Activated naive CD4-positive, alpha-beta T cell treated with anti-CD3 and anti-CD28 coated beads, Interleukin-2, amount 10 ng/mL, durations not matched to agents 7 days and 5 days (primary cell): ENCODE data around the gene DEAF1.

Experiments
- CTCF ChIA-PET: fragments of 350-600 bp; sonication (Branson Sonifier 250); formaldehyde crosslinking; loops from one replicate; lab custom pipeline; 2021; ENCODE audit warnings: antibody characterized with exemption; lab: Charles Lee
- DNase-seq: peaks from one replicate; pipeline ENCODE4 v3.0.0-alpha.2; 2020
- H3K27ac Mint-ChIP-seq: one replicate; pipeline ENCODE4 v1.8.0; 2021; ENCODE audit warnings: mild to moderate bottlenecking, moderate library complexity, mixed read lengths
- H3K27me3 Mint-ChIP-seq: one replicate; pipeline ENCODE4 v1.8.0; 2021; ENCODE audit warnings: mild to moderate bottlenecking, mixed read lengths
- H3K36me3 Mint-ChIP-seq: one replicate; pipeline ENCODE4 v1.8.0; 2021; ENCODE audit warnings: mixed read lengths
- H3K4me1 Mint-ChIP-seq: one replicate; pipeline ENCODE4 v1.8.0; 2021; ENCODE audit warnings: mixed read lengths
- H3K4me3 Mint-ChIP-seq: one replicate; pipeline ENCODE4 v1.8.0; 2021; ENCODE audit warnings: mild to moderate bottlenecking, moderate library complexity, mixed read lengths
- H3K9me3 Mint-ChIP-seq: one replicate; pipeline ENCODE4 v1.8.0; 2021; ENCODE audit warnings: mixed read lengths

Gene DEAF1

DNA sequence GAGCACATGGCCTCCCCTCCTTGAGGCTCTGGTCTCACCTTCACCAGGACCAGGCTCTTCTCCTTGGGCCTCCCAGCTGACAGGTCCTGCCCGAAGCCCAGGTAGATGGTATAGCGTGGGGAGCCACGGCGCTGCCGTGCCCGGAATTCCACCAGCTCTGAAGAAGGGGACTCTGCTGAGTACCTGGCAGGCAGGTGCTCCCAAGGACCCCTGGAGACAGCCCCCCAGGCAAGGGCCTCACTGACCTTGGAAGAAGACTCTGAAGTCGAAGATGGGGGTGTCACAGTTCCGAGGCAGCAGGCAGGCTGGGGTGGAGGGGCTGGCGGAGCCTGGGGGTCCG is 82.1 kb downstream of the DEAF1 start:
- H3K27me3 Mint-ChIP-seq, result peaks cover 11% of the 10 kb centered on the region
- CTCF ChIA-PET, result interaction anchor here (0.8 to 1.5 kb wide), 2 partner anchors 37 to 58 kb away, joined by 3 to 11 read pairs; partner anchors contain the start of gene PHRF1
- H3K4me1 Mint-ChIP-seq, result peaks cover 24% of the 10 kb centered on the region
- H3K4me3 Mint-ChIP-seq, result no peak overlapping the region
- H3K27ac Mint-ChIP-seq, result peak overlapping the region; percentile 88
- H3K9me3 Mint-ChIP-seq, result no peaks in the 10 kb centered on the region
- no peak for DNase-seq
- peaks cover 19% of the 10 kb centered on the region for H3K36me3 Mint-ChIP-seq

DNA sequence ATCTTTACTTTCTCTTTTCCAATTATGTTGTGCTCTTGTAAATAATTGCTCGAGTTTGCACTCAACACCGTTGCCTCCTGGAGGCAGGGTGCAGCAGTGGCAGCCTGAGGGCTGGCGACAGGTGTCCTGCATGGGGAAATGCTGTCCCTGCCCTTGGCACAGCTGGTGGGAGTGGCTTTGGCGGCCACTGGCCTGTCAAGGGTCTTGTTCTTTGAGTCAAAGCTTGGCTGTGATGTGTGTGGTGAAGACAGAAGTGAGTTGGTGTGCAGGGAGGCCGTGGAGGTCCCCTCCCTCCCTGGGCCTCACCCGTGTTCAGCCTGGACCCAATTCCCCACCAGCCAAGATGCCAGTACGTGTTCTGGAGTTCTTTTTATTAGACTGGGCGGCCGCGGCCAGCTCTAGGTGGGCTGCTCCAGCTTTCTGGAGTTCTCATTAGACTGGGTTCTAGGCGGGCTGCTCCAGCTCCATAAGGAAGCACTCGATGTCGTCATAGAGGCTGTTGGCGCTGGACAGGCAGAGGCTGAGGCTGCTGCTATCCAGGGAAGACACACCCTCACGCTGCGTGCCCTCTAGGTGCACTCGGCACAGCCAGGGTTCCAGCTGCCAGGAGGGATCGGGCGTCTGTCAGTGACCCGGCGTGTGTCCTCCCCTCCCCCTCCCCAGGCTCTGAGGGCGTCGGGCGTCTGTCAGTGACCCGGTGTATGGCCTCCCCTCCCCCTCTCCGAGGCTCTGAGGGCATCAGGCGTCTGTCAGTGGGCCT is 82.6 kb downstream of the DEAF1 start:
- Mint-ChIP-seq H3K9me3 (no peaks in the 10 kb centered on the region), H3K27ac (peak overlapping the region; percentile 88), H3K36me3 (peaks cover 23% of the 10 kb centered on the region), H3K27me3 (peaks cover 11% of the 10 kb centered on the region), H3K4me3 (no peak overlapping the region), H3K4me1 (peaks cover 24% of the 10 kb centered on the region)
- DNase-seq, result peak; percentile 57
- CTCF ChIA-PET, result interaction anchor here (1.5 kb wide), 1 partner anchor 57 kb away, joined by 11 read pairs; no protein-coding TSS in a partner anchor

GRCh38 chr11:611001-611996 is 83.7 kb downstream of the DEAF1 start:
- Mint-ChIP-seq H3K4me1 (peaks cover 21% of the 10 kb centered on the region), H3K27ac (peak overlapping the region; percentile 88), H3K9me3 (no peaks in the 10 kb centered on the region), H3K4me3 (no peak overlapping the region), H3K36me3 (peaks cover 31% of the 10 kb centered on the region), H3K27me3 (peaks cover 7% of the 10 kb centered on the region)
- CTCF ChIA-PET, result interaction anchor here (1.5 kb wide), 1 partner anchor 56 kb away, joined by 11 read pairs; no protein-coding TSS in a partner anchor
- DNase-seq, result no peak

- peaks cover 16% of the 10 kb centered on the region for H3K4me1 Mint-ChIP-seq
- CTCF ChIA-PET, result interaction anchor here (0.9 kb wide), 1 partner anchor 25 kb away, joined by 3 read pairs; no protein-coding TSS in a partner anchor
- H3K4me3 Mint-ChIP-seq, result no peak overlapping the region
- no peaks in the 10 kb centered on the region for H3K9me3 Mint-ChIP-seq
- no peak overlapping the region for H3K27ac Mint-ChIP-seq
- H3K36me3 Mint-ChIP-seq, result peaks cover 31% of the 10 kb centered on the region
- H3K27me3 Mint-ChIP-seq, result peaks cover 4% of the 10 kb centered on the region
- DNase-seq, result no peak
Observed at GRCh38 chr11:610146-610801, 84.7 kb downstream of the DEAF1 start.

DNA sequence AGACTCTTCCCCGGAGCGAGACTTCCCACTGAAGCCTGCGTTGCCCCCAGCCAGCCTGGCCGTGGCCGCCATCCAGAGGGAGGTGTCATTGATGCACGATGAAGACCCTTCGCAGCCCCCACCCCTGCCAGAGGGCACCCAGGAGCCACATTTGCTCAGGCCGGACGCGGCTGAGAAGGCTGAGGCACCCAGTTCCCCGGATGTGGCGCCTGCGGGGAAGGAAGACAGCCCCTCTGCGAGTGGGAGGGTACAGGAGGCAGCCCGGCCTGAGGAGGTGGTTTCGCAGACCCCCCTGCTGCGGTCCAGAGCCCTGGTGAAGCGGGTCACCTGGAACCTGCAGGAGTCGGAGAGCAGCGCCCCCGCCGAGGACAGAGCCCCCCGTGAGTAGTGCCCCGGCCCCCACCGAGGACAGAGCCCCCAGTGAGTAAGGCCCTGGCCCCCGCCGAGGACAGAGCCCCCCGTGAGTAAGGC is 85.6 kb downstream of the DEAF1 start:
- Mint-ChIP-seq H3K4me1 (peaks cover 13% of the 10 kb centered on the region), H3K27ac (no peak overlapping the region), H3K36me3 (peaks cover 34% of the 10 kb centered on the region), H3K4me3 (no peak overlapping the region), H3K27me3 (peaks cover 3% of the 10 kb centered on the region), H3K9me3 (no peaks in the 10 kb centered on the region)
- DNase-seq, result no peak
- CTCF ChIA-PET, result interaction anchor here (0.9 kb wide), 1 partner anchor 24 kb away, joined by 3 read pairs; no protein-coding TSS in a partner anchor

DNA sequence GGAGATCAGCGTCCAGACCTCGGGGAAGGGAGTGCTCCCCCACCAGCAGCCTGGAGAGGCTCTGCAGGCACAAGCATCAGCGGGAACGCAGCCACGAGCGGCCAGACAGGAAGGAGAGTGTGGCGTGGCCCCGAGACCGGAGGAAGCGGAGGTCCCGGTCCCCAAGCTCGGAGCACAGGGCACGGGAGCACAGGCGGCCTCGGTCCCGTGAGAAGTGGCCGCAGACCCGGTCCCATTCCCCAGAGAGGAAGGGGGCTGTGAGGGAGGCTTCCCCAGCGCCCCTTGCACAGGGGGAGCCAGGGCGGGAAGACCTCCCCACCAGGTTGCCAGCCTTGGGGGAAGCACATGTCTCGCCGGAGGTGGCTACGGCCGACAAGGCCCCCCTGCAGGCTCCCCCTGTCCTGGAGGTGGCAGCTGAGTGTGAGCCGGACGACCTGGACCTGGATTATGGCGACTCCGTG is 86.2 kb downstream of the DEAF1 start:
- CTCF ChIA-PET, result no interaction called here
- Mint-ChIP-seq H3K27me3 (no peaks in the 10 kb centered on the region), H3K4me3 (no peak overlapping the region), H3K36me3 (peaks cover 34% of the 10 kb centered on the region), H3K27ac (peak overlapping the region; percentile 33), H3K4me1 (peaks cover 7% of the 10 kb centered on the region), H3K9me3 (no peaks in the 10 kb centered on the region)
- no peak for DNase-seq

GRCh38 chr11:607971-608659 is 86.9 kb downstream of the DEAF1 start:
- H3K4me1 Mint-ChIP-seq, result peaks cover 4% of the 10 kb centered on the region
- no peaks in the 10 kb centered on the region for H3K27me3 Mint-ChIP-seq
- H3K9me3 Mint-ChIP-seq, result no peaks in the 10 kb centered on the region
- H3K27ac Mint-ChIP-seq, result peak overlapping the region; percentile 33
- H3K36me3 Mint-ChIP-seq, result peaks cover 36% of the 10 kb centered on the region
- H3K4me3 Mint-ChIP-seq, result no peak overlapping the region
- no peak for DNase-seq
- CTCF ChIA-PET, result no interaction called here

DNA sequence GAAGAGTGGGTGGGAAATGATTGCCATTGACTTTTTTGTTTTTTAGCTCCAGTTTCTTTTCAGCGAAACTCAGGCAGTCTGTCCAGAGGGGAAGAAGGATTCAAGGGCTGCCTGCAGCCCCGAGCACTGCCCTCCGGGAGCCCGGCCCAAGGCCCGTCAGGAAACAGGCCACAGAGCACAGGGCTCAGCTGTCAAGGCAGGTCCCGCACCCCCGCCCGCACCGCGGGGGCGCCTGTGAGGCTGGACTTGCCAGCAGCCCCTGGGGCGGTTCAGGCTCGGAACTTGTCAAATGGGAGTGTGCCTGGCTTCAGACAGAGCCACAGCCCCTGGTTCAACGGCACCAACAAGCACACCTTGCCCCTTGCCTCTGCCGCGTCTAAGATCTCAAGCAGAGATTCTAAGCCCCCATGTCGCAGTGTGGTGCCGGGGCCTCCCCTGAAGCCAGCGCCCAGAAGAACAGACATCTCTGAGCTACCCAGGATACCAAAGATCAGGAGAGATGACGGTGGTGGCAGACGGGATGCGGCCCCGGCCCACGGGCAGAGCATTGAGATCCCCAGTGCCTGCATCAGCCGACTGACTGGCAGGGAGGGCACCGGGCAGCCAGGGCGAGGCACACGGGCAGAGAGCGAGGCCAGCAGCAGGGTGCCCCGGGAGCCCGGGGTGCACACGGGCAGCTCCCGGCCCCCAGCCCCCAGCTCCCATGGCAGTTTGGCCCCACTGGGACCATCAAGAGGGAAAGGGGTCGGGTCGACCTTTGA is 87.8 kb downstream of the DEAF1 start:
- no peak overlapping the region for H3K27ac Mint-ChIP-seq

GRCh38 chr11:606245-606644 is 88.8 kb downstream of the DEAF1 start:
- CTCF ChIA-PET, result no interaction called here
- H3K4me3 Mint-ChIP-seq, result no peak overlapping the region
- H3K9me3 Mint-ChIP-seq, result no peaks in the 10 kb centered on the region
- DNase-seq, result no peak
- peaks cover 41% of the 10 kb centered on the region for H3K36me3 Mint-ChIP-seq
- no peaks in the 10 kb centered on the region for H3K27me3 Mint-ChIP-seq
- H3K4me1 Mint-ChIP-seq, result no peaks in the 10 kb centered on the region
- H3K27ac Mint-ChIP-seq, result no peak overlapping the region

More for the DNA sequence above, 87.8 kb downstream of the DEAF1 start:
- H3K4me1 Mint-ChIP-seq, result peaks cover 3% of the 10 kb centered on the region
- no peak for DNase-seq
- H3K4me3 Mint-ChIP-seq, result no peak overlapping the region
- no peaks in the 10 kb centered on the region for H3K9me3 Mint-ChIP-seq
- CTCF ChIA-PET, result no interaction called here
- peaks cover 36% of the 10 kb centered on the region for H3K36me3 Mint-ChIP-seq
- H3K27me3 Mint-ChIP-seq, result no peaks in the 10 kb centered on the region

- no peak for DNase-seq
- Mint-ChIP-seq H3K36me3 (peaks cover 37% of the 10 kb centered on the region), H3K27ac (no peak overlapping the region), H3K4me1 (no peaks in the 10 kb centered on the region), H3K27me3 (no peaks in the 10 kb centered on the region), H3K9me3 (no peaks in the 10 kb centered on the region), H3K4me3 (no peak overlapping the region)
- CTCF ChIA-PET, result no interaction called here
Observed at GRCh38 chr11:605286-606129, 89.5 kb downstream of the DEAF1 start.

DNA sequence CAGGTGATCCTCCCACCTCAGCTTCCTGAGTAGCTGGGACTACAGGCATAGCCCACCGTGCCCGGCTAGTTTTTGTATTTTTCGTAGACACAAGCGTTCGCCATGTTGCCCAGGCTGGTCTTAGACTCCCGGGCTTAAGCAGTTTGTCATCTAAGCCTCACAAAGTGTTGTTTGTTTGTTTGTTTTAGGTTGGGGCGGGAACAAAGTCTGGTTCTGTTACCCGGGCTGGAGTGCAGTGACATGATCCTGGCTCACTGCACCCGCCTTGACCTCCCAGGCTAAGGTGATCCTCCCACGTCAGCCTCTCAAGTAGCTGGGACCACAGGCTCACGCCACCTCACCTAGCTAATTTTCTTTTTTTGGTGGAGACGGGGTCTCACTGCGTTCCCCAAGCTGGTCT is 91.9 kb downstream of the DEAF1 start:
- Mint-ChIP-seq H3K4me1 (no peaks in the 10 kb centered on the region), H3K27me3 (no peaks in the 10 kb centered on the region), H3K9me3 (no peaks in the 10 kb centered on the region), H3K36me3 (peaks cover 38% of the 10 kb centered on the region), H3K27ac (no peak overlapping the region), H3K4me3 (no peak overlapping the region)
- CTCF ChIA-PET, result no interaction called here
- DNase-seq, result no peak

DNA sequence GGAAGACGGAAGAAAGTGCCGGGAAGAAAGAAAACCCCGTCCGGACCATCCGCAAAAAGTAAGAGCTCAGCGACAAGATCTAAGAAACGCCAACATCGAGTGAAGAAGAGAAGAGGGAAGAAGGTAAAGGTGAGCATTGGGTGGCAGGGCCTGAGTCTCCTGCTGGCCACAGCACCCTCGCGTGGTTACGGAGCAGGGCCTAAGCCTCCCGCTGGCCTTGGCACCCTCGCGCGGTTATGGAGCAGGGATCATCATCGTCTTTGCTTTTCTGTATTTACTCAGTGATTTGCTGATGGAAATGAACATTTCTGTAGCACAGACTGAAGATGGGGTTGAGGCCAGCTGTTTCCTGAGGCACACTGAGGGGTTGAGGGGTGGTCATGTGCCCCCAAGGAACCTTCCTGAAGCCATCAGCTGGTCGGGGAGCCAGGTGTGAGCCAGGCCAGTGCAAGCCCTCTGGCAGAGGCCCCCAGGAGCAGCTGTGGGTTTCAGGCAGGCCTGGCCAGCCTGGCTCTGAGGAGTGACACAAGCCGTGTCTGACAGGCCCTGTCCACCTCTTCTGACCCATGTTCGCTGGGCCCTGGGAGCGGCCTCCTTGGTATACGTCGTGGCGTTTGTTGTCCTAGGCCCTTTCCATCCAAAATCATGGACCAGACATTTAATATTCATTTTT is 93.3 kb downstream of the DEAF1 start:
- Mint-ChIP-seq H3K9me3 (no peaks in the 10 kb centered on the region), H3K36me3 (peaks cover 35% of the 10 kb centered on the region), H3K27ac (peak overlapping the region; percentile 42), H3K4me3 (no peak overlapping the region), H3K4me1 (no peaks in the 10 kb centered on the region), H3K27me3 (no peaks in the 10 kb centered on the region)
- CTCF ChIA-PET, result no interaction called here
- no peak for DNase-seq
